Measurements from ENCODE around the gene GPR78.

- TF ChIP-seq POLR2AphosphoS2 (IDR thresholded peaks at IDR 0.05; ENCODE audit: low read depth, low read length) (no peak), RXRA (CRISPR knock-in tag; IDR thresholded peaks at IDR 0.05) (no peak), ETV5 (CRISPR knock-in tag; IDR thresholded peaks at IDR 0.05; ENCODE audit: borderline replicate concordance) (no peak), TGIF2 (CRISPR knock-in tag; IDR thresholded peaks at IDR 0.05) (no peak), TRIM24 (CRISPR knock-in tag; IDR thresholded peaks at IDR 0.05) (no peak), ZNF567 (CRISPR knock-in tag; IDR thresholded peaks at IDR 0.05; ENCODE audit: borderline replicate concordance) (no peak), NR2F6 (IDR thresholded peaks at IDR 0.05) (no peak), NR2F6 (CRISPR knock-in tag; IDR thresholded peaks at IDR 0.05) (no peak), CHD2 (IDR thresholded peaks at IDR 0.05; ENCODE audit: low read depth, low read length) (no peak), ZNF572 (CRISPR knock-in tag; IDR thresholded peaks at IDR 0.05) (no peak), DPF2 (CRISPR knock-in tag; IDR thresholded peaks at IDR 0.05; ENCODE audit: borderline replicate concordance, low read depth) (no peak), ZSCAN31 (CRISPR knock-in tag; IDR thresholded peaks at IDR 0.05; ENCODE audit: low read depth) (no peak), ZBTB42 (CRISPR knock-in tag; IDR thresholded peaks at IDR 0.05) (no peak)
Observed at GRCh38 chr4:8609406-8609805, 29.2 kb downstream of the GPR78 start.
